Measurements from ENCODE around the gene RPL12. TPM values are rescaled to one million over a fixed set of nuclear protein-coding genes. Genes with fewer than 3 reads are reported as not detected.

Gene RPL12
- polyA plus RNA-seq, 4 donors, result 2,018 to 3,950 (median 3,023) TPM

DNA sequence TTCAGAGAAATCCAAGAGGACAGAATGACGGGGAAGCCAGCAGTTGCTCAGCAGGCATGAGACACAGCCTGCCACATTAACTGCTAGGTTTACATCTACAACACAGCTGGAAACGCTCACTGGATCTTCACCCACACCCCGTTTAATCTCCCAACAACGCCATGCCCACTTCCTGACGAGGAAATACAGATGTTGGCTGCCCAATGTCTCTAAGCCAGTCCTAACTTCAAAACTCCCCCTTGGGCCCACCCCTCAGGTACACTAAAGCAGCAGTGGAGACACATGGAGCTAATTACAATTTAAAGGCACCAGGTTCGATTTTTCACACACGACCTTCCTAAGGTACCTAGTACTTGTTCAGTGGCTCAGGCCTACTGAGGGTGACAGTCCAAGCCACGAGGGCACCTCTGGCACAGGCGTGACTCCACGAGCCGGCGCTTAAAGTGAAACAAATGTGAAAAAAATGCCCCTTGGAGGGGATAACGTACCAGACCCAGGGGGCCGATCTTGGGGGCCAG, 904 bp downstream of the RPL12 start:
- peak overlapping the region; percentile 92 to 97 (median 94) for H3K27ac ChIP-seq (ENCODE audit: low read depth in 1 of 3, low read length in 2 of 3)
- peak; percentile 51 to 57 for DNase-seq

DNA sequence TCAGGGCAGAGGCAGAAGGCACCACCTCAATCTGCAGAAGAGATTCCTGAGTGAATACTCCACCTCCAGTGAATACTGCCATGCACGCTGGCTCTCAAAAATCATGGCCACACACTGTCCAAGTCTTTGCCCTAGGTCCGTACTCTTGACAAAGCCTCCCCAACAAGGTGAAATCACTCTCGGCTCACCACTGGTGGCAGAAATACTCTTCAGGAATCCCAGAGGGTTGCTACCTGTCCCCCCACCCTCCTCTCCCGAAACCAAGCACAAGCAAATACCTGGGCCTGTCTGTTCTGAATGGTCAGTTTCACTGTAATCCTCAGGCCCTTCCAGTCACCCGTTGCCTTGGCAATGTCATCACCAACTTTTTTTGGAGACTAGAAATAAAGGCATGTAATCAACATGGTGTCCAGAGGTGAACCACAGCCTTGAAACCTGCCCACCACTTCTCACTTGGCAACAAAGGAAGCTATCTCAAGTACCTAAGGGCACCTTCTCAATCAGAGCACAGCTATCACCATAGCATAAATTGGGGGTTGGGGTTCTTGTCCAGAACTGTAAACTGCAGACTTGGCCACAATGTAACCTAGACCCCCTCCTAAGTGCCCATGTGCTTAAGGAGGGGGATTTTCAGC, 1.8 kb downstream of the RPL12 start:
- DNase-seq (peak in 1 of 2 donors; percentile 27), FAIRE-seq (no peak)
- no peaks in the 10 kb centered on the region for H3K9me3 ChIP-seq (ENCODE audit: control insufficient read depth in 2 of 2, insufficient read depth in 1 of 2, low read depth in 1 of 2, low read length in 1 of 2)
- H3K4me3 ChIP-seq (ENCODE audit: low read depth in 1 of 3, low read length in 3 of 3), result peak overlapping the region in 2 of 3 donors; percentile 80 to 93
- peaks cover 14 to 71% (median 22%) of the 10 kb centered on the region in 3 donors for H3K36me3 ChIP-seq (ENCODE audit: control insufficient read depth in 3 of 3, insufficient read depth in 2 of 3, low read depth in 1 of 3, low read length in 3 of 3)
- H3K4me1 ChIP-seq (ENCODE audit: control insufficient read depth in 3 of 3, insufficient read depth in 2 of 3, low read depth in 1 of 3, low read length in 2 of 3), result peaks cover 3 to 20% (median 11%) of the 10 kb centered on the region in 3 donors
- peak overlapping the region; percentile 92 to 97 (median 94) for H3K27ac ChIP-seq (ENCODE audit: low read depth in 1 of 3, low read length in 2 of 3)
- no peaks in the 10 kb centered on the region for H3K27me3 ChIP-seq (ENCODE audit: control insufficient read depth in 3 of 3, insufficient read depth in 3 of 3, low read length in 3 of 3)
- WGBS, 3 donors, result 28 to 35% (median 28%) methylated on average over 5 of the region's 5 CpGs

More for the DNA sequence above, 904 bp downstream of the RPL12 start:
- Histone ChIP-seq H3K4me1 (ENCODE audit: control insufficient read depth in 3 of 3, insufficient read depth in 2 of 3, low read depth in 1 of 3, low read length in 2 of 3) (peaks cover 3 to 20% (median 11%) of the 10 kb centered on the region in 3 donors), H3K27me3 (ENCODE audit: control insufficient read depth in 3 of 3, insufficient read depth in 3 of 3, low read length in 3 of 3) (no peaks in the 10 kb centered on the region), H3K9me3 (ENCODE audit: control insufficient read depth in 2 of 2, insufficient read depth in 1 of 2, low read depth in 1 of 2, low read length in 1 of 2) (no peaks in the 10 kb centered on the region), H3K4me3 (ENCODE audit: low read depth in 1 of 3, low read length in 3 of 3) (peak overlapping the region; percentile 55 to 93 (median 80)), H3K36me3 (ENCODE audit: control insufficient read depth in 3 of 3, insufficient read depth in 2 of 3, low read depth in 1 of 3, low read length in 3 of 3) (peaks cover 14 to 66% (median 19%) of the 10 kb centered on the region in 3 donors)
- 0 to 1% (median 1%) methylated on average over 14 of the region's 14 CpGs for WGBS, 3 donors
- no peak for FAIRE-seq

DNA sequence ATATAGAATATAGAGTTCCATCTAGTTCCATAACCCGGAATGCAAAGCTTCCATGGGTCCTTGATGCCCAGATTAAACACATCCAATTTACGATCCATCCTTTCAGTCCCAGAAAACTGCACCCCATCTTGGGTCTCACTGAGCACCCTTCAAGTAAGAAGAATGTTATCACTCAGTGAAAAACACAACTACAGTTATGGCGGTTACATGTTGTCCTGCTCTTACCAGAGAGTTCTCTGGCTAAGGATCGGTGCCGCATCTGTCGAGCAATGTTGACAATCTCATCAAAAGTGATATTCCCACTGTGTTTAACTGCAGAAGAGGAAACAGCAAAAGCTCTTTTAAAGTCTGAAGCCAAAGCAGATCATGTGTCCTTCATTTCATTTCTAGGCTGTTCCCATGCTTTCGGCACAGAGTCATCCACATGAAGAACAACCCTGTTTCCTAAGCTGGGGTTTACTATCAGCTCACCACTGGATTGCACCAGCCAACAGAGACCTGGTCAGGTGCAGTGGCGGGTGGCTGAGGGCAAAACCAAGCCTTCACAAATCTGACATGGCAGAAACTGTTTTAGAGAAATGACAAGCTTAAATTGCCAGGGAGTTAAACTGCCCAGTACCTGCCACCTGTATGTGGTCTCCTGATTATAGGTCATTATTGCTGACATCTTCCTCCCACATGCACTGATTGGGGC, 2.9 kb downstream of the RPL12 start:
- DNase-seq (peak in 1 of 2 donors; percentile 22), FAIRE-seq (no peak)
- Histone ChIP-seq H3K27me3 (ENCODE audit: control insufficient read depth in 3 of 3, insufficient read depth in 3 of 3, low read length in 3 of 3) (no peaks in the 10 kb centered on the region), H3K27ac (ENCODE audit: low read depth in 1 of 3, low read length in 2 of 3) (peak overlapping the region in 2 of 3 donors; percentile 92 to 94), H3K4me1 (ENCODE audit: control insufficient read depth in 3 of 3, insufficient read depth in 2 of 3, low read depth in 1 of 3, low read length in 2 of 3) (peaks cover 3 to 20% (median 11%) of the 10 kb centered on the region in 3 donors), H3K36me3 (ENCODE audit: control insufficient read depth in 3 of 3, insufficient read depth in 2 of 3, low read depth in 1 of 3, low read length in 3 of 3) (peaks cover 14 to 69% (median 24%) of the 10 kb centered on the region in 3 donors), H3K4me3 (ENCODE audit: low read depth in 1 of 3, low read length in 3 of 3) (no peak overlapping the region), H3K9me3 (ENCODE audit: control insufficient read depth in 2 of 2, insufficient read depth in 1 of 2, low read depth in 1 of 2, low read length in 1 of 2) (no peaks in the 10 kb centered on the region)
- WGBS, 3 donors, result 87 to 94% (median 88%) methylated on average over 8 of the region's 8 CpGs

DNA sequence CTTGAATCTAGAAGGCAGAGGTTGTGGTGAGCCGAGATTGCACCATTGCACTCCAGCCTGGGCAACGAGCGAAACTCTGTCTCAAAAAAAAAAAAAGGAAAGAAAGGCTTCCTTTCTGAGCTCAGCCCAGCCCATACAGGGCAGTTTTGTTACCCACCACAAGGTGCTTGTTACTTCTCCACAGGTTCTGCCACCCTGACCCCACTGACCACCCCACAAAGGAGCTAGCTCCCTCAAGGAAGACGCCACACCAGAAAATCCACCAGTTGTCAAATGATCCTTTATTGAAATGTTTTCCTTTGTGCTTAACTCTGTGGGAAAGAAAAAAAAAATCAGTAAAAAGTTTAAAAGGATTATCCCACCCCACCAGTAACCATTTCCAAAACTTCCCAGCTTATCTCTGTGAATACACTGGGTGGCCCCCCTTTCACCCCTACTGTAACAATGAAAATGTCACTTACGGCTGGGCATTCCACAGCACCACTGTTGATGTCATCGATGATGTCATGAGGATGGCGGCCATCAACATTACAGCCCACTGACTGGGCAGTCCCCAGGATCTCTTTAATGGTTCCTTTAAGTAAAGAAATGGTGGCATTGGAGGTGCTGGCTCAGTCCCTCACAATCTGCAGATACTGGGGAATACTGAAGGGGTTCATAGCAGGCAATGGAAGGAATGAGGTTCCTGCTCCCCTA, 3.6 kb downstream of the RPL12 start:
- 75 to 88% (median 85%) methylated on average over 7 of the region's 7 CpGs for WGBS, 3 donors
- no peak overlapping the region for H3K27ac ChIP-seq (ENCODE audit: low read depth in 1 of 3, low read length in 2 of 3)
- FAIRE-seq, result no peak
- no peak overlapping the region for H3K4me3 ChIP-seq (ENCODE audit: low read depth in 1 of 3, low read length in 3 of 3)
- no peaks in the 10 kb centered on the region for H3K9me3 ChIP-seq (ENCODE audit: control insufficient read depth in 2 of 2, insufficient read depth in 1 of 2, low read depth in 1 of 2, low read length in 1 of 2)
- no peak for DNase-seq
- H3K27me3 ChIP-seq (ENCODE audit: control insufficient read depth in 3 of 3, insufficient read depth in 3 of 3, low read length in 3 of 3), result no peaks in the 10 kb centered on the region
- H3K4me1 ChIP-seq (ENCODE audit: control insufficient read depth in 3 of 3, insufficient read depth in 2 of 3, low read depth in 1 of 3, low read length in 2 of 3), result peaks cover 3 to 14% (median 11%) of the 10 kb centered on the region in 3 donors
- H3K36me3 ChIP-seq (ENCODE audit: control insufficient read depth in 3 of 3, insufficient read depth in 2 of 3, low read depth in 1 of 3, low read length in 3 of 3), result peaks cover 14 to 75% (median 24%) of the 10 kb centered on the region in 3 donors

DNA sequence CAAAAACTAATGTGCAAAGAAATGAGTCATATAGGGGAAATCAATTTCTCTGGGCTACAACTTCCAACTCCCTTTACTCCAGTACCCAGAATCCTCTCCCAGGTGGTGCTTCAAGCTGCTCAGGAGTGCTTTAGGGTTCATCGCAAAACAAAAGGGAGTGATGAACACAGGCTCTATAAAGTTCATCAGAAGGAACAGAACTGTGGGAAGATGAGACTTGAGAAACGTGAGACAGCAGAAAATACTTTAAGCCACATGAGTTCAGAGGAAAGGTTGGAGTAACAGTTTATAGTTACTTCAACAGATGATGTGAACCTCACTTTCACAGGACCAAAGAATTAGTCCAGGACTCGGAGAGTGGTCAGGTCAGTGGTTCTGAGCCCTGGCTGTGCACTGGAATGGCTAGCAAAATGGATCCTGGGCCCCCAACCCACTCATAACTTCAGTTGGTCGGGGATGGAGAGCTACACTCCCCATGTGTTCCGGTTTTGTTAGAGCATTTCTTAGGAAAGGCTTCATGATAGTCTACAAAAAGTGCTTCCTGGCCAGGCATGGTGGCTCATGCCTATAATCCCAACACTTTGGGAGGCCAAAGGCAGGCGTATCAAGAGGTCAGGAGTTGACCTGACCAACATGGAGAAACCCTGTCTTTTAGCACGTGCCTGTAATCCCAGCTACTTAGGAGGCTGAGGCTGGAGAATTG, 4.3 kb downstream of the RPL12 start:
- Histone ChIP-seq H3K36me3 (ENCODE audit: control insufficient read depth in 3 of 3, insufficient read depth in 2 of 3, low read depth in 1 of 3, low read length in 3 of 3) (peaks cover 14 to 79% (median 24%) of the 10 kb centered on the region in 3 donors), H3K27me3 (ENCODE audit: control insufficient read depth in 3 of 3, insufficient read depth in 3 of 3, low read length in 3 of 3) (no peaks in the 10 kb centered on the region), H3K4me3 (ENCODE audit: low read depth in 1 of 3, low read length in 3 of 3) (no peak overlapping the region), H3K27ac (ENCODE audit: low read depth in 1 of 3, low read length in 2 of 3) (no peak overlapping the region), H3K4me1 (ENCODE audit: control insufficient read depth in 3 of 3, insufficient read depth in 2 of 3, low read depth in 1 of 3, low read length in 2 of 3) (peaks cover 3 to 8% (median 8%) of the 10 kb centered on the region in 3 donors), H3K9me3 (ENCODE audit: control insufficient read depth in 2 of 2, insufficient read depth in 1 of 2, low read depth in 1 of 2, low read length in 1 of 2) (no peaks in the 10 kb centered on the region)
- 79 to 86% (median 84%) methylated on average over 7 of the region's 7 CpGs for WGBS, 3 donors
- no peak for DNase-seq
- no peak for FAIRE-seq

DNA sequence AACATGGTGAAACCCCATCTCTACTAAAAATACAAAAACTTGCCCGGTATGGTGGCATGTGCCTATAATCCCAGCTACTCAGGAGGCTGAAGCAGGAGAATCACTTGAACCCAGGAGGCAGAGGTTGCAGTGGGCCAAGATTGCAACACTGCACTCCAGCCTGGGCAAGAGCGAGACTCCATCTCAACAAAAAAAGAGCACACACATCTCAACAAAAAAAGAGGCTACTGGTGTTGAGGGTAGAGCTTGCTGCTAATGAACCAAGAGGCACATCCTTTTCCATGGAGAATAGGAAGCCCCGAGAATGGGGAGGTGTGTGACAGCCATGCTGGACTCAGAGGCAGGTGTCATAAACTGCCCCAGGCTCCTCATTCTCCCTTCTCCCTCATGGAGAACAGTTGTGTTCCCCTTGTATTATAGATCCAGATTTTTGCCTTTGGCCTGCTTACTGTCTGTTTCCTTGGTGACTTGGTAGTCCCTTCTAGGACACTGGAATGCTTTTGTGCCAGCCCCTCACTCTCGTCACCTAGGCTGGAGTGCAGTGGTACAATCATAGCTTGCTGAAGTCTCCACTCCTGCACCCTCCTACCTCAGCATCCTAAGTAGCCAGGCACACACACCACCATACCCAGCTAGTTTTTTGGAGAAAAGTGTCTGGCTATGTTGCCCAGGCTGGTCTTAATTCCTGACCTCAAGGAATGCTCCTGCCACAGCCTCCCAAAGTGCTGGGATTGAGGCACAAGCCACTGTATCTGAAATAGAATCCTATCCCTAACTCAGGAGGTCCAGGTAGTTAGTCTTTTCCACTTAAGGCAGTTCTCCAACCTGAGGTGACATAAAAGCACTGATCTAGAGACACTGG, 5.1 kb downstream of the RPL12 start:
- FAIRE-seq (no peak), DNase-seq (no peak)
- no peaks in the 10 kb centered on the region for H3K9me3 ChIP-seq (ENCODE audit: control insufficient read depth in 2 of 2, insufficient read depth in 1 of 2, low read depth in 1 of 2, low read length in 1 of 2)
- H3K27me3 ChIP-seq (ENCODE audit: control insufficient read depth in 3 of 3, insufficient read depth in 3 of 3, low read length in 3 of 3), result no peaks in the 10 kb centered on the region
- H3K4me3 ChIP-seq (ENCODE audit: low read depth in 1 of 3, low read length in 3 of 3), result no peak overlapping the region
- H3K36me3 ChIP-seq (ENCODE audit: control insufficient read depth in 3 of 3, insufficient read depth in 2 of 3, low read depth in 1 of 3, low read length in 3 of 3), result peaks cover 14 to 83% (median 26%) of the 10 kb centered on the region in 3 donors
- no peak overlapping the region for H3K27ac ChIP-seq (ENCODE audit: low read depth in 1 of 3, low read length in 2 of 3)
- 68 to 87% (median 82%) methylated on average over 4 of the region's 4 CpGs for WGBS, 3 donors
- H3K4me1 ChIP-seq (ENCODE audit: control insufficient read depth in 3 of 3, insufficient read depth in 2 of 3, low read depth in 1 of 3, low read length in 2 of 3), result peaks cover 3 to 8% (median 8%) of the 10 kb centered on the region in 3 donors

DNA sequence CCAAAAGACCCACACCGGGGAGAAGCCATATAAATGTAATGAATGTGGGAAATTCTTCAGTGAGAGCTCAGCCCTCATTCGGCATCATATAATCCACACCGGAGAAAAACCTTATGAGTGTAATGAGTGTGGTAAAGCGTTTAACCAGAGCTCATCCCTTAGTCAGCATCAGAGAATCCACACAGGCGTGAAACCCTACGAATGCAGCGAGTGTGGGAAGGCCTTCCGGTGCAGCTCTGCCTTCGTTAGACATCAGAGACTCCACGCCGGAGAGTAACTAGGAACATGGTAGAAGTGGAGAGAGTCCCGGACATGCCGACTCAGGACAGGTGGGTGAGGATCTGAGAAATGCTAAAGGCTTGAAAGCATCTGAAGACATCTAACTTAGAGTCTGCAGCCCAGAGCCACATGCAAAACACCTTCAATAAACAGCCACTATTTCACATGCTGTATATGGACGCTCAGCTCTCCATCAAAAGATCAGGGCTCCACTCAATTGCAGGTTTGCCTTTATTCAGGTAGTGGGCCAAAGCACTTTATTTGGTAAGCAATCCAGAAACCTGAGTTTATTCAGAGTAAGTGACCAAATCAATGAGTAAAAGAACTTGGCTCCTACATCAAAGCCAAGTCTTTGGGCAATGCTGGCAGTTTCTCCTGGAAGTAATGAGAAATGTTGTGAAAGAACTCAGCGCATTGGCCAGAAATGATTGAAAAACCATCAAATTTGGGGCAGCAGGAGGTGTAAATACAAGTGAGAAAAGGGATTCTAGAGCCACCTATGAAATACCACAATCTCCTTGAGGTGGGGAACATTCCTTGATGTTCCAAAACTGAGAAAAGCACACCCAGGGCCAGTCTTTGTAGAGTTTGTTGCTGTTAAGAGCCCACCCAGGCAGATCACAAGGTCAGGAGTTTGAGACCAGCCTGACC, 6.0 kb downstream of the RPL12 start:
- WGBS, 3 donors, result 92 to 94% (median 93%) methylated on average over 15 of the region's 15 CpGs
- Histone ChIP-seq H3K9me3 (ENCODE audit: control insufficient read depth in 2 of 2, insufficient read depth in 1 of 2, low read depth in 1 of 2, low read length in 1 of 2) (no peaks in the 10 kb centered on the region), H3K4me3 (ENCODE audit: low read depth in 1 of 3, low read length in 3 of 3) (no peak overlapping the region), H3K36me3 (ENCODE audit: control insufficient read depth in 3 of 3, insufficient read depth in 2 of 3, low read depth in 1 of 3, low read length in 3 of 3) (peaks cover 16 to 83% (median 28%) of the 10 kb centered on the region in 3 donors), H3K4me1 (ENCODE audit: control insufficient read depth in 3 of 3, insufficient read depth in 2 of 3, low read depth in 1 of 3, low read length in 2 of 3) (peaks cover 3 to 7% (median 5%) of the 10 kb centered on the region in 3 donors), H3K27ac (ENCODE audit: low read depth in 1 of 3, low read length in 2 of 3) (no peak overlapping the region), H3K27me3 (ENCODE audit: control insufficient read depth in 3 of 3, insufficient read depth in 3 of 3, low read length in 3 of 3) (no peaks in the 10 kb centered on the region)
- FAIRE-seq, result no peak
- no peak for DNase-seq
